ENCODE results near the gene PLPPR5.

DNA sequence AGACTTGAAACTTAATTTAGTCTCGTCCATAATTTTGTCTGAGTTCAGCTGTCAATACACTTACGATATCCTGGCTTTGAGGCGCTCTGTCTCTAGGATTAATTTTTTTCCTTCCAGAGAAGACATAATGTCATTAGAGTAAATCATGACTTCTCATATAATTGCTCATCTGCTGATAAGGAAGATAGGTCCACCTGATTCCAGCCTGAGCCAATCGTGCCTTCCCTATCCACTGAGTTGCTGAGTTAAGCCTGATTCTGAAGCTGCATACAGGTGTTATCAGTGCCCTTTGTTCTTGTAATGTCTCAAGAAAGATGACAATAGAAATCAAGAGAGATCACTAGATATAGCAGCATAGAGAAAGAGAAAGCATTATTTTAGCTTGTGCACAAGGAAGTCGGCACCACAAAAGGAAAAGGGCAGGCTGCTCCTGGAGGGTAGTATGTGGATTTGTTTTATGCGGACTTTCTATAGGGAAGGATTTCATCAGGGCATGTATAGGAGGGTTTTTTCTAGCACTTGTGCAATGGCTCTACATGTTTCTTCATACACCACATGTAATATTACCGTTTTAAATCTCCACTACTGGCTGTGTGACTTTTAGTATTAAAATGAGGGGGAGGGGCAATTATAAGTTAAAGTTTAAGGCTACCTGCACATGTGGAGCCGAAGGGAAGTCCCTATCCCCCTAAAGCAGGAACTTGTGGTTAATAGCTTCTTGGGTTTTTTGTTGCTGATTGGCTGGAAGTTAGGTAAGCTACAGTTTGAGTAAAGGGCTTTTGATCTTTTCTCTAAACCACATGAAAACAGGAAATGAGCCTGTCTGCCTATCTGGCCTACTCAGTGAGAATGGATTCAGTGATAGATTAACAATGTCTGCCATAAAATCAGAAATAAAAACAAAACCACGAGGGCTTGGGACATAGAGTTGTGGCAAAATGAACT lies 133.4 kb downstream of the PLPPR5 start:
- TF ChIP-seq, protein P1, sequence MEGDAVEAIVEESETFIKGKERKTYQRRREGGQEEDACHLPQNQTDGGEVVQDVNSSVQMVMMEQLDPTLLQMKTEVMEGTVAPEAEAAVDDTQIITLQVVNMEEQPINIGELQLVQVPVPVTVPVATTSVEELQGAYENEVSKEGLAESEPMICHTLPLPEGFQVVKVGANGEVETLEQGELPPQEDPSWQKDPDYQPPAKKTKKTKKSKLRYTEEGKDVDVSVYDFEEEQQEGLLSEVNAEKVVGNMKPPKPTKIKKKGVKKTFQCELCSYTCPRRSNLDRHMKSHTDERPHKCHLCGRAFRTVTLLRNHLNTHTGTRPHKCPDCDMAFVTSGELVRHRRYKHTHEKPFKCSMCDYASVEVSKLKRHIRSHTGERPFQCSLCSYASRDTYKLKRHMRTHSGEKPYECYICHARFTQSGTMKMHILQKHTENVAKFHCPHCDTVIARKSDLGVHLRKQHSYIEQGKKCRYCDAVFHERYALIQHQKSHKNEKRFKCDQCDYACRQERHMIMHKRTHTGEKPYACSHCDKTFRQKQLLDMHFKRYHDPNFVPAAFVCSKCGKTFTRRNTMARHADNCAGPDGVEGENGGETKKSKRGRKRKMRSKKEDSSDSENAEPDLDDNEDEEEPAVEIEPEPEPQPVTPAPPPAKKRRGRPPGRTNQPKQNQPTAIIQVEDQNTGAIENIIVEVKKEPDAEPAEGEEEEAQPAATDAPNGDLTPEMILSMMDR (conservative IDR thresholded peaks at IDR 0.05; ENCODE audit: low read depth, low read length) = no peak
- TF ChIP-seq EZH2 (IDR thresholded peaks at IDR 0.05; ENCODE audit: borderline replicate concordance, low read depth, low read length, poor library complexity, severe bottlenecking) = no peak

Measured in A673 (cell line).